Nephron progenitor cell (in vitro differentiated cells): ENCODE data around the gene GPR107.

ENCODE experiments used
- DNase-seq: peaks from one replicate; pipeline ENCODE4 v3.0.0; 2021
- H3K27ac Mint-ChIP-seq: 2 replicates; pipeline ENCODE4 v1.8.0; 2021; ENCODE audit warnings: mild to moderate bottlenecking, moderate library complexity, mixed read lengths
- H3K27me3 Mint-ChIP-seq: 2 replicates; pipeline ENCODE4 v1.8.0; 2021; ENCODE audit warnings: mild to moderate bottlenecking, low read depth, mixed read lengths; ENCODE audit not compliant: poor library complexity
- H3K36me3 Mint-ChIP-seq: 2 replicates; pipeline ENCODE4 v1.8.0; 2021; ENCODE audit warnings: low read depth, mixed read lengths
- H3K4me1 Mint-ChIP-seq: 2 replicates; pipeline ENCODE4 v1.8.0; 2021; ENCODE audit warnings: mixed read lengths
- H3K4me3 Mint-ChIP-seq: 2 replicates; pipeline ENCODE4 v1.8.0; 2021; ENCODE audit warnings: mild to moderate bottlenecking, moderate library complexity, mixed read lengths
- H3K9me3 Mint-ChIP-seq: 2 replicates; pipeline ENCODE4 v1.8.0; 2021; ENCODE audit warnings: mild to moderate bottlenecking, moderate library complexity, mixed read lengths
- TF ChIP-seq, protein P1 (sequence below): fragments of 200-600 bp; sonication (generic); IDR thresholded peaks from 2 replicates; pipeline ENCODE4 v1.5.0; 2021; ENCODE audit warnings: antibody characterized with exemption

GPR107 gene

DNA sequence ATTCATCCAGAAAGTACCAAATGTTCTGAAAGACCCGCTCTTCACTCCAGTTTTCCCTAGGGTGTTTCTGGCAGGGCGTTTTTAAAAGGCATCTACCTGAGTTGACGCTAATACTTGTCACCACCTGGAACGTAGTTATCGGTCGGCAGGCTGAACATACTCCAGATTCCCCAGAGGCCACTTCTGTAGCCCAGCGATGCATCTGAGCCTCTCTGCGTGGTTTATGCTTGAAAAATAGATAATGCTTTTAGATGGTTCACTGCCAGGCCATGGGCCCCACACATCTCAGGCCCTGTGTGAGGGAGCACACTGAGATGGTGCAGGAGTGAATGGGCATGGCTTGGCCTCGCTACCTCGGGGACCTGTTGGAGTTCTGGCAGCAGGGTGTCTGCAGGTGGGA is 85.5 kb downstream of the GPR107 start:
- Mint-ChIP-seq H3K9me3 (no peaks in the 10 kb centered on the region), H3K27me3 (peaks cover 6% of the 10 kb centered on the region), H3K36me3 (peaks cover 23% of the 10 kb centered on the region), H3K4me3 (peak overlapping the region; percentile 38), H3K4me1 (peaks cover 83% of the 10 kb centered on the region), H3K27ac (peak overlapping the region; percentile 92)
- TF ChIP-seq, protein P1, sequence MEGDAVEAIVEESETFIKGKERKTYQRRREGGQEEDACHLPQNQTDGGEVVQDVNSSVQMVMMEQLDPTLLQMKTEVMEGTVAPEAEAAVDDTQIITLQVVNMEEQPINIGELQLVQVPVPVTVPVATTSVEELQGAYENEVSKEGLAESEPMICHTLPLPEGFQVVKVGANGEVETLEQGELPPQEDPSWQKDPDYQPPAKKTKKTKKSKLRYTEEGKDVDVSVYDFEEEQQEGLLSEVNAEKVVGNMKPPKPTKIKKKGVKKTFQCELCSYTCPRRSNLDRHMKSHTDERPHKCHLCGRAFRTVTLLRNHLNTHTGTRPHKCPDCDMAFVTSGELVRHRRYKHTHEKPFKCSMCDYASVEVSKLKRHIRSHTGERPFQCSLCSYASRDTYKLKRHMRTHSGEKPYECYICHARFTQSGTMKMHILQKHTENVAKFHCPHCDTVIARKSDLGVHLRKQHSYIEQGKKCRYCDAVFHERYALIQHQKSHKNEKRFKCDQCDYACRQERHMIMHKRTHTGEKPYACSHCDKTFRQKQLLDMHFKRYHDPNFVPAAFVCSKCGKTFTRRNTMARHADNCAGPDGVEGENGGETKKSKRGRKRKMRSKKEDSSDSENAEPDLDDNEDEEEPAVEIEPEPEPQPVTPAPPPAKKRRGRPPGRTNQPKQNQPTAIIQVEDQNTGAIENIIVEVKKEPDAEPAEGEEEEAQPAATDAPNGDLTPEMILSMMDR, result no peak
- DNase-seq, result no peak

DNA sequence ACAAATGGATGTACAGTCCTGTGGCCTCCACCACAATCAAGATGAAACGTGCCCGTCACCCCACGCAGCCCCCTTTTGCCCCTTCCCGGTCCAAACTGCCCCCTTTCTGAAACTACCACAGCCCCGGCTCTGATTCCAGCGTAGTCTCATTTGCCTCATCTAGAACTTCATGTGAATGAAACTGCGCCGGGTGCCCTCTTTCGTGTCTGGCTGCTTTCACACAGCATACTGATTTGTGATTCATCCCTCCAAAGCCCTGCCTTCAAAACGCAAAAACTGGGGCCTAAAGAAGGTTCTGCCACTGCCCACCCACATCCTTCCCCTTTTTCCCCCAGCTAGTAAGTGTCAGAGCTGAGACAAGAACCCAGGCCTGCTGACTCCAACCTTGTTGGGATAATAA is 87.0 kb downstream of the GPR107 start:
- Mint-ChIP-seq H3K4me1 (peaks cover 80% of the 10 kb centered on the region), H3K4me3 (no peak overlapping the region), H3K36me3 (peaks cover 13% of the 10 kb centered on the region), H3K27me3 (peaks cover 3% of the 10 kb centered on the region), H3K9me3 (no peaks in the 10 kb centered on the region), H3K27ac (peak overlapping the region; percentile 30)
- TF ChIP-seq, protein P1, result no peak
- DNase-seq, result no peak

DNA sequence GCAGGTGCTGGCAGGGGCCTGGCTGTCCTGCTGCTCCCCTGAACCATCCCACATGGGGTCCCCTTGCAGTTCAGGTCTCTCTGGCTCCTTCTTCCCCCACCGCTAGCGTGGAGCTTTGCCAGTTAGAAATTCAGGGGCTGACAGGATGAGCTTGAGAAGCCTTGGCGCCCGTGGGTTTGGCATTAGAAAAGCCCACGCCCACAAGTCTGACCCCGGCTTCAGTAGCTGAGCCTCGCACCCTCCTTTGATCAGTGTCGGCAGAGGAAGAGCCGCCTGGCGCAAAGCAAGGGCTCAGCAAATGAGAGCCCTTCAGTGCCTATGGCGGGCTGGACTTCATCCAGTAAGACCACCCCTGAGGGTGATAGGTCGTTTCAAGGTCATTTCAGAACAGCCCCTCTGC is 88.3 kb downstream of the GPR107 start:
- Mint-ChIP-seq H3K4me3 (no peak overlapping the region), H3K27me3 (peaks cover 3% of the 10 kb centered on the region), H3K9me3 (no peaks in the 10 kb centered on the region), H3K27ac (no peak overlapping the region), H3K4me1 (peaks cover 71% of the 10 kb centered on the region), H3K36me3 (peaks cover under 1% of the 10 kb centered on the region)
- TF ChIP-seq, protein P1, result no peak
- no peak for DNase-seq

DNA sequence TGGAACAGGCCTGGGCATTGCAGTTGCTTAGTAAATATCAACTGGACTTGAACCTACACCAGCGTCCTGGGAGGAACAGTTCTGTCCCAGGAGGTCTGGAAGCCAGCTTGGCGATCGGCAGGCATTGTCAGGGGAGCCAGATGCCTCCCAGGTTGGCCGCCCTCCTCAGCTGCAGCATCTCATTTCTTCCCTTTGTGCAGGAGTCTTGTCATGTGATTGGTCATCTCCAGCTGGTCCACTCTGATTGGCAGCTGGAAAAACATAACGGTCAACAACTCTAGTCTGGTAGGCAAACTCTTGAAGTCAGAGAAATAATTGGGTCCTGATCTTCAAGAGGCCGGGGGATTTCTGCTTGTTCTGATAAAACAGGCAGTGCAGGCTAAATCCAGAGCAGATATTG is 88.9 kb downstream of the GPR107 start:
- Mint-ChIP-seq H3K4me1 (peaks cover 65% of the 10 kb centered on the region), H3K36me3 (no peaks in the 10 kb centered on the region), H3K9me3 (no peaks in the 10 kb centered on the region), H3K27me3 (peaks cover 3% of the 10 kb centered on the region), H3K27ac (no peak overlapping the region), H3K4me3 (no peak overlapping the region)
- DNase-seq, result no peak
- TF ChIP-seq, protein P1, result no peak

GRCh38 chr9:130143279-130143893 is 89.7 kb downstream of the GPR107 start:
- peak overlapping the region; percentile 34 for H3K27ac Mint-ChIP-seq
- H3K4me3 Mint-ChIP-seq, result no peak overlapping the region
- H3K27me3 Mint-ChIP-seq, result peaks cover 3% of the 10 kb centered on the region
- H3K9me3 Mint-ChIP-seq, result no peaks in the 10 kb centered on the region
- TF ChIP-seq, protein P1, result no peak
- H3K4me1 Mint-ChIP-seq, result peaks cover 57% of the 10 kb centered on the region
- no peak for DNase-seq
- no peaks in the 10 kb centered on the region for H3K36me3 Mint-ChIP-seq

- peak overlapping the region; percentile 38 for H3K4me3 Mint-ChIP-seq
Observed at GRCh38 chr9:130143958-130144366, 90.3 kb downstream of the GPR107 start.

More at GRCh38 chr9:130143958-130144366, 90.3 kb downstream of the GPR107 start:
- Mint-ChIP-seq H3K36me3 (no peaks in the 10 kb centered on the region), H3K4me1 (peaks cover 52% of the 10 kb centered on the region), H3K27me3 (peaks cover 3% of the 10 kb centered on the region), H3K9me3 (no peaks in the 10 kb centered on the region), H3K27ac (peak overlapping the region; percentile 34)
- TF ChIP-seq, protein P1, result no peak
- DNase-seq, result no peak
